ENCODE results near the gene MKRN1. TPM values are rescaled to one million over a fixed set of nuclear protein-coding genes. Genes with fewer than 3 reads are reported as not detected.
A peak's percentile ranks its signal among the peaks of the same experiment; 100 is the strongest.
"Not testable (repeated sequence)": the region's sequence is repeated elsewhere in the genome, so short reads cannot be mapped to it uniquely, and the experiment has no call there.

MKRN1 gene, protein sequence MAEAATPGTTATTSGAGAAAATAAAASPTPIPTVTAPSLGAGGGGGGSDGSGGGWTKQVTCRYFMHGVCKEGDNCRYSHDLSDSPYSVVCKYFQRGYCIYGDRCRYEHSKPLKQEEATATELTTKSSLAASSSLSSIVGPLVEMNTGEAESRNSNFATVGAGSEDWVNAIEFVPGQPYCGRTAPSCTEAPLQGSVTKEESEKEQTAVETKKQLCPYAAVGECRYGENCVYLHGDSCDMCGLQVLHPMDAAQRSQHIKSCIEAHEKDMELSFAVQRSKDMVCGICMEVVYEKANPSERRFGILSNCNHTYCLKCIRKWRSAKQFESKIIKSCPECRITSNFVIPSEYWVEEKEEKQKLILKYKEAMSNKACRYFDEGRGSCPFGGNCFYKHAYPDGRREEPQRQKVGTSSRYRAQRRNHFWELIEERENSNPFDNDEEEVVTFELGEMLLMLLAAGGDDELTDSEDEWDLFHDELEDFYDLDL
- total RNA-seq: 39.6 TPM

DNA sequence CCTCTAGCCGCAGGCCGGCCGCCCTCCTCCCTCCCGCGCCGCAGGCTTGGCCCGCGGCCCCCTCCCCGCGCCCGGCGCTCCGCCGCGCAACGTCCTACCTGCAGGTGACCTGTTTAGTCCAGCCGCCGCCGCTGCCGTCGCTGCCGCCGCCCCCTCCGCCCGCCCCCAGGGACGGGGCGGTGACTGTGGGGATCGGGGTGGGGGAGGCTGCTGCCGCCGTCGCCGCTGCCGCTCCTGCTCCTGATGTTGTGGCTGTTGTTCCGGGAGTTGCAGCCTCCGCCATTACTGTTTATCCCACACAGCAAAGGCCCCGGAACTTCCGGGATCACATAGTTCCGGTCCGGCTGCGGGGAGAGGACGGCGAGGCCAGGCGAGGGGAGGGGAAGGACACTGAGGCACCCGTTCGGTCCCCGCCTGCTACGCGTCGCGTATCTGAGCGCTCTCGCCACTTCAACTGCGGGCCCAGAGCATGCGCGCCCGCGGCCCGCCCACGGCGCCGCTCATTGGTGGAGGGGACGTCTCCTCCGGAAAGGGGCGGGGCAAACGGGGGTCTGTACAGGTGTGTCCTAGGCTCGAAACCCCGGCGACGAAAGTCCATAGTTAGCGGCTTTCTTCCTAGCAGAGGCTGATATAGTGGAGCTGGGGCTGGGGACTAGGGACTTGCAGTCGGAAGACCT is at the start of gene MKRN1:
Gene MKRN1, minus strand, starts transcription at position 444 of the 677 bp plus-strand sequence. Its CDS starts 161 bp downstream, at position 283.
- peak; percentile 95 for ATAC-seq

DNA sequence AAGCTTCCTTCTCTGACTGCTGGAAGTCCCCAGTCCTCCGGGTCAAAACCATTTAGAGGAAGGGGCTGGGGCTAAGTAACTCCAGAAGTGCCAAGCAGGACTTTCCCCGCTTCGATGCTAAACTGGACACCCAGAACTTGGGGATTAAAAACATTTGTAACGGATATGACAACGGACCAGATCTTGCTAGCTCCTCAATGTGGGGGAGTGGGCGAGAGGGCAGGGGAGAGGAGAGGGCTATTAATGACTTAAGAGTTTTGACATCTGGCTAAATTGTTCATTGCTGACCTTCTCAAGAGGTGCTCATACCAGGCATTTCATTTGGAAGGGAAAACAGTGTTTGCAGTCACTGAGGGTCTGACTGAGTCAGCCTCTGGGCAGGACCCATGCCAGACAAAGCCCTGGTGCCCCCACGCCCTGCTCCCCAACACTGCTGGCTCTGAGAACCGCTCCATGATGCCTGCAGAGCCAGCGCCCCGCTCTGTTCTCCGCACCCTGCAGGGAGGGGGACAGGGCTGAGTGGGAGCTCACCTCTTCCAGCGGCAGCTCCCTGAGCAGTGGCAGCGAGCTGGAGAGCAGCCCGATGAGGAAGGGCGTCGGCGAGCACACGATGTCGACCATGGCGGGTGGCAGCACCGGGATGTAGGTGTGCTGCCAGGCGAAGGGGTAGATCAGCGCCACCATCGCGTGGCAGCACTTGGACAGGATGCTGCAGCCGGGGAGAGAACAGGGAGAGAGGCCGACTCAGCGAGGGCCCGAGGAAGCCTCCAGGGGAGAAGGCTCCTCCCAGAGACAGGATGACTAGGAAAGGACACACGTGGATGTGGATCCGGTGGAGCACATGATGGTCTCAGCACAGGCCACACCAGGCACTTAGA is 47.7 kb upstream of the MKRN1 start:
- DNase-seq (ENCODE audit: low spot score): no peak

More for the DNA sequence above, at the start of gene MKRN1:
- DNase-seq (ENCODE audit: low spot score): peak; percentile 97

DNA sequence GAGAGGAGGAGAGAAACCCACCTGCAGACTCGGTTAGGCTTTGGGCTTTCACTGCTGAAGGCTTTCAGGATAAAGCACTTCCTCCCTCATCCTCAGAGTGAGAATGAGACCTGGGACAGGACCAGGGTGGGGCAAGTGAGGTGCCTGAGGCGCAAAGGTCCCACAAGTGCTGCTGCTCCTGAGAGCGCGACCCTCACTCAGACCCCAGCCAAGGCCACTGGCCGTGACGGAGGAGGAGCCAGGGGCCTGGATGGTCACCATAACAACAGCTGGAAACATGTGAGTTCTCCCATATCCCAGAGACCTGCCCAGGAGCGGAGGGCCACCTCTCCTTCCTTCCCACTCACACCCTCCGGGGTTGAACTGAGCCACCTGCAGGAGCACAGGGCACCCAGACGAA is 46.9 kb upstream of the MKRN1 start:
- ATAC-seq: no peak
- no peak for DNase-seq (ENCODE audit: low spot score)

More for the DNA sequence above, 47.7 kb upstream of the MKRN1 start:
- no peak for ATAC-seq

DNA sequence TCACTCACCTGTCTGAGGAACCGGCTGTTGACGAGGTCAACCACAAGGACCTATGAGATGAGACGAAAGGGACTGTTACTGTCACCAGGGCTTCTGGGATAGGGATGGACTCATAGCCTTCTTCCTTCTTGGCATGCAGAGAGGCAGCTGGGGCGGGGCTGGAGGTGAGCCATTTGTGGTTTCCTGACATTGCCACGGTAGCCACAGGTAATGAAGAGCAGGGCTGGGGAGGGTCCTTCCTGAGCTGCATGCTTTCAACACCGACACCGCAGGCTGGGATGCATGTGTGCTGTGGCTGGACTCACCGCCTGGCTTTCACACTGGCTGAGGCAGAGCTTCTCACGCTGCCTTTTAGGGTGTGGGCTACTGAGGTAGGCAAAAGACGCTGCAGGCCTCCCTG is 46.4 kb upstream of the MKRN1 start:
- DNase-seq (ENCODE audit: low spot score): no peak
- ATAC-seq: no peak

DNA sequence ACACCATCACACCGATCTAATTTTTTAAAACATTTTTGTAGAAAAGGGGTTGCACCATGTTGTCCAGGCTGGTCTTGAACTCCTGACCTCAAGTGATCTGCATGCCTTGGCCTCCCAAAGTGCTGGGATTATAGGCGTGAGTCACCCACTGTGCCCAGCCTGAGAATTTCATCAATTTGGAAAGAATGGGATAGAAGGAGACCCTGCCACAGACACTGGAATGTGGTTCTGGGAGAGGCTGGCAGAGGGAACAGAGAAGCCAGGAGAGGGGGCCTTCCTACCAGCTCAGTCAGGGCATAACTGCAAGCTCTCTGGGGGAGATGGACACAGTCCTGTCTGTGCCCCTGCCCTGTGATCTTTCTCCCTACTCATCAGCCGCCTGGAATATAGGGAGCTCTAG is 42.1 kb upstream of the MKRN1 start:
- ATAC-seq (no peak), DNase-seq (ENCODE audit: low spot score) (no peak)

DNA sequence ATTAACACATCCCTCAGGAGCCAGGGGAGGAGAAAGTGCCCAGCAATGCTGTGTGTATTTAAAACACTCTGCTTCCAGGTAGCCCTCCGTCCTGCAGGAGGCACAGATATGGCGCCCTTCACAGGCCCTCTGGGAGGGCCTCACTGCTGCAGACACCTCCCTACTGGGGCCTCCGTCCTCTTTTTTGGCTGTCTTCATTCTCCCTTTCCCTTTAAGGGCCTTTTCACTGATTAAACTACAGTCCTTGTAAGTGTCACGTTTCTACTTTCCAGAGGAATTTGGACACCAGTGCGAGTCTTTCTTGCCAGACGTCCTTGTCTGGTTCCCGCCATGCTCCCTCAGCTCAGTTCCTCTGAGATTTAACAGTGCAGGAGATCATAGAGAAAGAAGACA is 39.7 kb upstream of the MKRN1 start:
- DNase-seq (ENCODE audit: low spot score) (no peak), ATAC-seq (no peak)

DNA sequence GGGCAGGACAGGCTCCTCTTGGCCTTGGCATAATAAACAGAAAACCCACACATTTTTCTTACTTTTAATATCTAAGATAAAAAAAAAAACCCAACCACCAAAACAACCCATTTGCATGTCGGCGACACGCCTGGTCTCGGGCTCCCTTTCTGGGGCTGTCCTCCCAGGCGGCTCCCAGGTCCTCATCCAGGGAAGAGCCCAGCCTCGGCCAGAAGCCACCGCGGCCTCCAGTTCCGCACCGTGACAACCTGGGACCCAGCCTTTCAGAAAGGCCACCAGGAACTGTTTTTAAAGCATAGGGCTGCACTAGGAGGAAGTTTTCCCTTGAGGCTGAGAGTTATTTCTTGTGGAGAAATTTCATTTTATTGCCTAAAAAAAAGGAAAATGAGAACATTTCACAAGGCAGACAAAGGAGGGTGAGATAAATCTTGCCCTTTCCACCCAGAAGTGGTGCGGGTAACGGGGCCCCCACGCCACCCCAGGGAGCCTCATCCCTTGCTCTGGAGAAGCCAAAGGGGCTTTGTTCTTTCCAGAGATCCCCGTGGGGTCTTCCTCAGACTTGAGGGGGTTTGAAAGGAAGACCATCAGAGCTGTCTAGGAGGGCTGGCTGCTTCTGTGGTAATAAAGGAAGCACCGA is 39.2 kb upstream of the MKRN1 start:
- no peak for DNase-seq (ENCODE audit: low spot score)
- no peak for ATAC-seq

DNA sequence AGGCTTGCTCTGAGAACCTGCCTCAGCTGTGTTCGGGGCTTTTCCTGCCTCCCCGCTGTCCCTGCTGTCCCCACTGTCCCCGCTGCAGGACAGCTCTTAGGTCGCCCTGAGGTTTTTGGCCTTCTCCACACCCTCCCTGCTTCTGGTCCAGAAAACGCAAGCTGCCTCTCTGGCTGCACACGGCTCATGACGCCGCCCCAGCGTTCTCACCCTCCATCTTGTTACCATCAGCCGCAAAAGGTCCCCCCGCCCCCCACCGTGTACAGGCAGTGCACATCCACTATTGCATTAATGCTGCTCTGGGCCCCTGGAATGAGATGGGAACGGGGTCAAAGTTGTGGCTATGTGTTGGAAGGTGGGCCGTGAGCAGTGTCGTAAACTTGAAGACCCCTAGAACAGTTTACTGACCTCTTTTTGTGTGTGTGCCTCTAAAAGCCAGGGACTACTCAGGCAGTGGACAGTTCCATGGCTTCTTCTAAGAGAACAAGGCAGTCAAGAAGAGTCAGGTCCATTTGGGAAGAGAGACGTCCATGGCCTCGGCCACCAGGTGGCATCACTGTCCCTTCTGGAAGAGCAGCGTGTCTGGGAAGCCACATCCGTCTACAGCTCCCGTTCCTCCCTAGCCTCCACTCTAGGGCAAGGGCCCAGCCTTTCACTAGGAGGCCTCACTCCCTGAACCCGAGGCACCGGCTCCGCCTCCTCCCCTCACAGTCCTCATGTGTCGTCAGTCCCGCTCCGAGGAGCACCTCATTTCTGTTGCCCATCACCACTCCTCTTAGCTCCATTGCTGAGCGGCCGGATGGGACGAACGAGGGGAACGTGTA is 38.5 kb upstream of the MKRN1 start:
- DNase-seq (ENCODE audit: low spot score): peak; percentile 88
- peak; percentile 100 for ATAC-seq

DNA sequence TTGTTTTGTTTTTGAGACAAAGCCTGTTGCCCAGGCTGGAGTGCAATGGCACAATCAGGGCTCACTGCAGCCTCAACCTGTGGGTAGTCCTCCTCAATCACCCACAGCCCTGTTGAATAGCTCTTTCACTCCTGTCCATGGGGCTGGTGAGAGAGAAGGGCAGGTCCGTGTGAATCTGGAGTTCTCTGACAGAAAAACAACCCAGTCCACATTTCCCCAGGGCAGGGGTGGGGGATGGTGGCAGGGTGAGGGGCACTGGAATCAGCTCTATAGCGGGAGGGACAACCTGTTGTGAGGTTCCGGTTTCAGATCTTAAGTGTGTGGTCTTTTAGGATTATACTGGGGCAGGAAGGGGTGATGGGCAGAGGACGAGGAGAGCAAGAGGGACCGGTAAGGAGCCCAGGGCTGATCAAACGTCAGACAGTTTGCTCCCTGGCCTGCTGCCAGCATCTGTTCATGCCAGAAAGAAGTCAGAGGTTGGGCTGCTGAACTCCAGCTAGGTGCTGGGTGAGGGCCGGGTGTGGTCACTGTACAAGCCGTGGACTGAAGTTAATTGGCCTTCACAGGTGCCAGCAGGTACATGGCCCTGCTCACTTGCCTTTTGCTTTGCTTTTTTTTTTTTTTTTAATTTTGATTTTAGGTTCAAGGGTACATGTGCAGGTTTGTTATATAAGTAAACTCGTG is 33.2 kb upstream of the MKRN1 start:
- DNase-seq (ENCODE audit: low spot score) (peak; percentile 69), ATAC-seq (peak; percentile 82)

DNA sequence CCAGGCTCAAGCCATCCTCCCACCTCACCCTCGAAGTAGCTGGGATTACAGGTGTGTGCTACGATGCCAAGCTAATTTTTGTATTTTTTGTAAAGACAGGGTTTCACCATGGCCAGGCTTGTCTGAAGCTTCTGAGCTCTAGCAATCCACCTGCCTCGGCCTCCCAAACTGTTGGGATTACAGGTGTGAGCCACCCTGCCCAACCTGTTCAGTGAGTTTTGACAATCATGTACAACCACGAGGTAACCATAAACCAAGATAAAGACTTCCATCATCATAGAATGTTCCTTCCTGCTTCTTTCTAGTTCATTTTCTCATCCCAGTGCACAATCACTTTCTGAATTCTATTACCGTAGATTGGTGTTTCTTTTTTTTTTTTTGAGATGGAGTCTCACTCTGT is 30.5 kb upstream of the MKRN1 start:
- ATAC-seq (no peak), DNase-seq (ENCODE audit: low spot score) (no peak)

DNA sequence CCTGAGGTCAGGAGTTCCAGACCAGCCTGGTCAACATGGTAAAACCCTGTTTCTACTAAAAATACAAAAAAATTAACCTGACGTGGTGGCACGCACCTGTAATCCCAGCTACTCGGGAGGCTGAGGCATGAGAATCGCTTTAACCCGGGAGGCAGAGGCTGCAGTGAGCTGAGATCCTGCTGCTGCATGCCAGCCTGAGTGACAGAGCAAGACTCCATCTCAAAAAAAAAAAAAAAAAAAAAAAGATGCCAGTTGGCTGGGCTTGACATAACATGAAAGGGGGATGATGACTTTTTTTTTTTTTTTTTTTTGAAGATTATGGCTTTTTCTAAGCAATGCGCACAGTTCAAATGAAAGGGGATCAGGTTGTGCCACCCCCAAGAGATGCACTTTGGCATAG is 28.3 kb upstream of the MKRN1 start:
- ATAC-seq; DNase-seq (ENCODE audit: low spot score): not testable (repeated sequence)

DNA sequence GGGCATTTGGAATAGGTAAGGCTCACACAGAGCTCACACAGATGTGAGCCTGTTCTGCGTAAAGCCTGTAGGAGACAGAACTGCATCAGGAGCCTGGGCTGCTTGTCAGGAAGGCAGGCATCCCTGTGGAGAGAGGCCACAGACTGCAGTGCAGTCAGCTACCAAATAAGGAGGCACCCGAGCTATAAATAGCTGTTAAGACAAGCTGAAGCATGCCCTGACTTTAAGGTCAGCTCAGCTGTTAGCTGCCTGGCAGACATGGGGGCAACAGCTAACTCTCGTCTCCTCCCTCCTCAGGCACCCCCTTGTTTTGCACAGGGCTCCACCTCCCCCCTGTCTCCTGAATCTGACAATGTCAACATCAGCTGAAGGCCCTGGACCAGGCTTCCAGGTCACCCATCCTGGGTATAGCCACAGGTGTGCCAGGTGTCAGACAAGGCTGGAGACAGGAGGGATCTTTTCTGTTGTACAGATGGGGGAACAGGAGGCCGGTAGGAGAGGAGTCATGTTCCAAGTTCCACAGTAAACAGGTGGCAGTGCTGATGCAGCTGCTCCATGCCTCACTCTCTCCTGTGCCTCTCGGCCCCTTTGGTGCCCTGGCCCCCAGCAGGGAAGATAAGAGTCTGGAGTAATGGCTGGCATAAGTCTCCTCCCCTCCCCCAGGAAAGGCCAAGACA is 27.6 kb upstream of the MKRN1 start:
- DNase-seq (ENCODE audit: low spot score): no peak

DNA sequence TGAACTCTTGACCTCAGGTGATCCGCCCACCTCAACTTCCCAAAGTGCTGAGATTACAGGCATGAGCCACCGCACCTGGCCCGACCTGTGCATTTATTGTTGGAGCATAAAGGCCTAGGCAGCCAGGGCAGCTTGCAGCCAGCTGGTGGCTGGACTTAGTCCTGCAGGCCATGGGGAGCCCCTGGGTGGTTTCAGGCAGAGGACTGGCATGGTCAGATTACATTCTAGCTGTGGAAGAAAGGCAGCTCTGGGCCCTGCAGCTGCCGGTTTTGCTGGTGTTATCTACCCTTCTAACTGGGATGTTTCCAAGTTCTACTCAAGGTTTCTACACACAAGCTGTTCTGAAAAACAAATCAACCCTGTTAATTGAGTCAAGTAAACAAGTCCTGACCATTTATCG is 22.7 kb upstream of the MKRN1 start:
- DNase-seq (ENCODE audit: low spot score) (no peak), ATAC-seq (no peak)

More for the DNA sequence above, 27.6 kb upstream of the MKRN1 start:
- ATAC-seq: no peak

DNA sequence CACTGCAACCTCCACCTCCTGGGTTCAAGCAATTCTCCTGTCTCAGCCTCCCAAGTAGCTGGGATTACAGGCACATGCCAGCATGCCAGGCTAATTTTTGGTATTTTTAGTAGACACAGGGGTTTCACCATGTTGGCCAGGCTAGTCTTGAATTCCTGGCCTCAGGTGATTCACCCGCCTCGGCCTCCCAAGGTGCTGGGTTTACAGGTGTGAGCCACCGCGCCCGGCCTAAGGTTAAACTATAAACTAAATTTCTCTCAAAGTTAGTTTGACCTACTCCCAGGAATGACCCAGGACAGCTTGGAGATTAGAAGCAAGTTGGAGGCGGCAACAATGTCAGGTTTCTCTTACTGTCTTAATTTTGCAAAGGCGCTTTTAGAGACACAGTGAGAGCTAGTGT is 18.5 kb upstream of the MKRN1 start:
- not testable (repeated sequence) for ATAC-seq

DNA sequence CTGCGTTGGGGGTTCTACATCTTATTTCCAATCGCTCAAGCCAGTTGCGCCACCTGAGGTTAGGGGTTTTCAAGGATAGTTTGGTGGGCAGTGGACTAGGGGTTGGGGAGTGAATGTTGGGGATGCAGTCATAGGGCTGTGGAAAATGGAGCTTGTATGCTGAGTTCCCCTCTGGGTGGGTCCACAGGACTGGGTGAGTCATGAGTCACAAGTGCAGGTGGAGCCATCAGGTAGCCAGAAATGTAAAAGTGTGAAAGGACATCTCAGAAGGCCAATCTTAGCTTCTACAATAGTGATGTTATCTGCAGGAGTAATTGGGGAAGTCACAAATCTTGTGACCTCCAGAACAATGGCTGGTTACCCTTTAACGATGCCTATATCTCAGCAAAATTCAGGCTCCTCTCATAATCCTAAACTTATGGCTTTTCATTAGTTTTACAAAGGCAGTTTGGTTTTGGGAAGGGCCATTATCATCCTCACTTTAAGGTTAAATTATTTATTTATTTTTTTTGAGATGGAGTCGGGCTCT is 18.0 kb upstream of the MKRN1 start:
- no peak for ATAC-seq
- DNase-seq (ENCODE audit: low spot score): no peak

More for the DNA sequence above, 18.5 kb upstream of the MKRN1 start:
- not testable (repeated sequence) for DNase-seq (ENCODE audit: low spot score)

DNA sequence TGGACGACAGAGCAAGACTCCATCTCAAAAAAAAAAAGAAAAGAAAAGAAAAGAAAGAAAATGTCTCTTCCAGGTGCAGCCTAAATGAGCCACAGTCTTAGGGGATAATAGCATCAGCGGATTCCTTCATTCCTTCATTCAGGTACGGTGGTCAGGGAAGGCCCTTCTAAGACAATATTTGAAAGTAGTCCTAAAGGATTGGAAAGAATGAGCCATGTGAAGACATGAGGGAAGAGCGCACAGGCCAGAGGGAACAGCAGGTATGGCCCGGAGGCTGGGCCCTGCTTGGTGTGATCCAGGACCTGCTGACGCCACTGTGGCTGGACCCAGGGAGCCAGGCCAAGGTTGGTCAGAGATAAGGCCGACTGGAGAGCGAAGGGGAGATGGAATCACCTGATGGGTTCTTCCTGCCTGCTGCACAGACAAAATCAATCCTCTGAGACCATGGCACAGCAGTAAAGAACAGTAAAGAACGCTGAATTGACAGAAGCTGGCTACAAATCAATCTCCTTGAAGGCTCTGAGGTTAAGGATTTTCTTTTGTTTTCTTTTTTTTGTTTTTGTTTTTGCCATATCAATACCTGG is 16.3 kb upstream of the MKRN1 start:
- ATAC-seq (no peak), DNase-seq (ENCODE audit: low spot score) (no peak)

DNA sequence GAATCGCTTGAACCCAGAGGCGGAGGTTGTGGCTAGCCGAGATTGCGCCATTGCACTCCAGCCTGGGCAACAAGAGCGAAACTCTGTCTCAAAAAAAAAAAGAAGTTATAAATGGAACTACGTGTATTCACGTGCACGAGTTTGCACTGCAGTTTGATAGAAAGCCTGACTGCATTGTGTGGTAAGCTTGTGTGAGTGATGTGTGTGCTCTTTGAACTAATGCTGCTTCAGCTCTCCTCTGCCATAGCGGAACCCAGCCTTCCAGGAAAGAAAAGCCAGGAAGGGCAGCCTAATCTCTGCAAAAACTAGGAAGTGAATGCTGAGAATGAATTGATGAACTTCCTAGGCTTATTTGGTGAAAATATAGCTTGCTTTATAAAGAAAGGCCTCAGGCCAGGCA is 15.6 kb upstream of the MKRN1 start:
- ATAC-seq: peak; percentile 65

DNA sequence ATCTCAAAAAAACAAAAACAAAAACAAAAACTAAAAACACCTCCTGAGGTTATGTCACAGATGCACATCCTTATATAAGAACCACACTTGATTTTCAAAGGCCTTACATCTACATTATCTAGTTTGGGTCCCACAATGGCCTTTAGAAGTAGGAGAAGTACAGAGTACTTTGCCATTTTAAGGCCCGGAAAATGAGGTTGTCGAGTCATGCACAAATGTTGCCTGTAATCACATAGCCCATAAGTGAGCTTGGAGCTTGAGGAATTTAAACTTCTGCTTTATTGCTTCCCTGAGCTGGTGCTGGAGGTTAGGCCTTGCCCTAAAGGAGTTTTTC is 9.7 kb upstream of the MKRN1 start:
- ATAC-seq: no peak

More for the DNA sequence above, 15.6 kb upstream of the MKRN1 start:
- no peak for DNase-seq (ENCODE audit: low spot score)

More for the DNA sequence above, 9.7 kb upstream of the MKRN1 start:
- DNase-seq (ENCODE audit: low spot score): no peak
